ENCODE measurements around the gene HSPB1.
"Not testable (repeated sequence)": the region's sequence is repeated elsewhere in the genome, so short reads cannot be mapped to it uniquely, and the experiment has no call there.

HSPB1 gene

GRCh38 chr7:76282344-76283253 lies 19.9 kb upstream of the HSPB1 start:
- peaks cover 4% of the 10 kb centered on the region for H3K4me1 ChIP-seq (ENCODE audit: low read depth, poor library complexity, severe bottlenecking)
- TF ChIP-seq, protein P1, sequence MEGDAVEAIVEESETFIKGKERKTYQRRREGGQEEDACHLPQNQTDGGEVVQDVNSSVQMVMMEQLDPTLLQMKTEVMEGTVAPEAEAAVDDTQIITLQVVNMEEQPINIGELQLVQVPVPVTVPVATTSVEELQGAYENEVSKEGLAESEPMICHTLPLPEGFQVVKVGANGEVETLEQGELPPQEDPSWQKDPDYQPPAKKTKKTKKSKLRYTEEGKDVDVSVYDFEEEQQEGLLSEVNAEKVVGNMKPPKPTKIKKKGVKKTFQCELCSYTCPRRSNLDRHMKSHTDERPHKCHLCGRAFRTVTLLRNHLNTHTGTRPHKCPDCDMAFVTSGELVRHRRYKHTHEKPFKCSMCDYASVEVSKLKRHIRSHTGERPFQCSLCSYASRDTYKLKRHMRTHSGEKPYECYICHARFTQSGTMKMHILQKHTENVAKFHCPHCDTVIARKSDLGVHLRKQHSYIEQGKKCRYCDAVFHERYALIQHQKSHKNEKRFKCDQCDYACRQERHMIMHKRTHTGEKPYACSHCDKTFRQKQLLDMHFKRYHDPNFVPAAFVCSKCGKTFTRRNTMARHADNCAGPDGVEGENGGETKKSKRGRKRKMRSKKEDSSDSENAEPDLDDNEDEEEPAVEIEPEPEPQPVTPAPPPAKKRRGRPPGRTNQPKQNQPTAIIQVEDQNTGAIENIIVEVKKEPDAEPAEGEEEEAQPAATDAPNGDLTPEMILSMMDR (conservative IDR thresholded peaks at IDR 0.05; ENCODE audit: low read depth, low read length) = no peak
- no peak overlapping the region for H3K9ac ChIP-seq
- peak overlapping the region; percentile 9; the same call in 1 of the 2 replicates for H3K4me2 ChIP-seq
- H3K36me3 ChIP-seq (ENCODE audit: insufficient read depth) = no peaks in the 10 kb centered on the region
- no peak overlapping the region for H2AFZ ChIP-seq (ENCODE audit: low read depth)
- H4K20me1 ChIP-seq (ENCODE audit: insufficient read depth) = no peaks in the 10 kb centered on the region
- H3K27me3 ChIP-seq (ENCODE audit: insufficient read depth, low read depth) = peaks cover 71% of the 10 kb centered on the region
- no peak overlapping the region for H3K4me3 ChIP-seq (IDR thresholded peaks at IDR 0.05; ENCODE audit: insufficient read depth, low read depth, low read length)
- H3K27ac ChIP-seq = no peak overlapping the region
- no peaks in the 10 kb centered on the region for H3K79me2 ChIP-seq (ENCODE audit: insufficient read depth, low read depth)

GRCh38 chr7:76283254-76284159 lies 19.0 kb upstream of the HSPB1 start:
- peaks cover 62% of the 10 kb centered on the region for H3K27me3 ChIP-seq (ENCODE audit: insufficient read depth, low read depth)
- H3K9ac ChIP-seq = no peak overlapping the region
- H3K4me3 ChIP-seq (IDR thresholded peaks at IDR 0.05; ENCODE audit: insufficient read depth, low read depth, low read length) = no peak overlapping the region
- H3K4me2 ChIP-seq = no peak overlapping the region
- no peaks in the 10 kb centered on the region for H4K20me1 ChIP-seq (ENCODE audit: insufficient read depth)
- no peaks in the 10 kb centered on the region for H3K79me2 ChIP-seq (ENCODE audit: insufficient read depth, low read depth)
- TF ChIP-seq, protein P1 (conservative IDR thresholded peaks at IDR 0.05; ENCODE audit: low read depth, low read length) = no peak
- H3K36me3 ChIP-seq (ENCODE audit: insufficient read depth) = no peaks in the 10 kb centered on the region
- H3K27ac ChIP-seq = no peak overlapping the region
- no peak overlapping the region for H2AFZ ChIP-seq (ENCODE audit: low read depth)
- peaks cover 4% of the 10 kb centered on the region for H3K4me1 ChIP-seq (ENCODE audit: low read depth, poor library complexity, severe bottlenecking)

- no peak overlapping the region for H3K4me3 ChIP-seq (IDR thresholded peaks at IDR 0.05; ENCODE audit: insufficient read depth, low read depth, low read length)
- peaks cover 4% of the 10 kb centered on the region for H3K4me1 ChIP-seq (ENCODE audit: low read depth, poor library complexity, severe bottlenecking)
- H3K4me2 ChIP-seq = no peak overlapping the region
- TF ChIP-seq, protein P1 (conservative IDR thresholded peaks at IDR 0.05; ENCODE audit: low read depth, low read length) = no peak
- no peaks in the 10 kb centered on the region for H4K20me1 ChIP-seq (ENCODE audit: insufficient read depth)
- no peaks in the 10 kb centered on the region for H3K79me2 ChIP-seq (ENCODE audit: insufficient read depth, low read depth)
- peaks cover 49% of the 10 kb centered on the region for H3K27me3 ChIP-seq (ENCODE audit: insufficient read depth, low read depth)
- no peaks in the 10 kb centered on the region for H3K36me3 ChIP-seq (ENCODE audit: insufficient read depth)
- no peak overlapping the region for H3K9ac ChIP-seq
- no peak overlapping the region for H3K27ac ChIP-seq
- H2AFZ ChIP-seq (ENCODE audit: low read depth) = no peak overlapping the region
Measured at GRCh38 chr7:76285604-76286374, 16.7 kb upstream of the HSPB1 start.

GRCh38 chr7:76286842-76287403 lies 15.6 kb upstream of the HSPB1 start:
- Histone ChIP-seq H3K4me1 (ENCODE audit: low read depth, poor library complexity, severe bottlenecking) (peaks cover 12% of the 10 kb centered on the region), H3K4me3 (IDR thresholded peaks at IDR 0.05; ENCODE audit: insufficient read depth, low read depth, low read length) (no peak overlapping the region), H3K27ac (no peak overlapping the region), H3K27me3 (ENCODE audit: insufficient read depth, low read depth) (peaks cover 41% of the 10 kb centered on the region), H4K20me1 (ENCODE audit: insufficient read depth) (no peaks in the 10 kb centered on the region), H2AFZ (ENCODE audit: low read depth) (no peak overlapping the region), H3K9ac (no peak overlapping the region), H3K4me2 (no peak overlapping the region), H3K36me3 (ENCODE audit: insufficient read depth) (no peaks in the 10 kb centered on the region), H3K79me2 (ENCODE audit: insufficient read depth, low read depth) (no peaks in the 10 kb centered on the region)
- TF ChIP-seq, protein P1 (conservative IDR thresholded peaks at IDR 0.05; ENCODE audit: low read depth, low read length) = no peak

DNA sequence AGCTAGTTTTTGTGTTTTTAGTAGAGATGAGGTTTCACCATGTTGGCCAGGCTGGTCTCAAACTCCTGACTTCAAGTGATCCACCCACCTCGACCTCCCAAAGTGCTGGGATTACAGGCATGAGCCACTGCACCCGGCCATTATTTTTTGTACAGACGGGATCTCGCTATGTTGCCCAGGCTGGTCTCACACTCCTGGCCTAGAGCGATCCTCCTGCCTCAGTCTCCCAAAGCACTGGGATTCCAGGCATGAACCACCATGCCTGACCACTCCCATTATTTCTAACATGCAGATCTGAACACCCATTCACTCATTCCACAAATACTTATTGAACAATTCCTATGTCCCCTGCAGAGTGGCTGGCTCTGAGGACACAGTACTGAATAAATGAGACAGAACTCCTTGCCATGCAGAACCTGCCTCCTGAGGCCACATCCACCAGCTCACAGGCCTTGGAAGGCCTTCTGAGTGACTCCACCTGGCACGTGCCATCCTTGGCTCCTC lies 11.6 kb upstream of the HSPB1 start:
- H4K20me1 ChIP-seq (ENCODE audit: insufficient read depth); H3K79me2 ChIP-seq (ENCODE audit: insufficient read depth, low read depth); H3K4me2 ChIP-seq; H3K27me3 ChIP-seq (ENCODE audit: insufficient read depth, low read depth); H3K4me3 ChIP-seq (IDR thresholded peaks at IDR 0.05; ENCODE audit: insufficient read depth, low read depth, low read length); H3K27ac ChIP-seq; H3K36me3 ChIP-seq (ENCODE audit: insufficient read depth); H3K9ac ChIP-seq: not testable (repeated sequence)
- Histone ChIP-seq H3K4me1 (ENCODE audit: low read depth, poor library complexity, severe bottlenecking) (peaks cover 34% of the 10 kb centered on the region), H2AFZ (ENCODE audit: low read depth) (peak overlapping the region; percentile 75)
